ACHN (cell line): Measurements from ENCODE around the gene VCPKMT.
"Not testable (repeated sequence)": the region's sequence is repeated elsewhere in the genome, so short reads cannot be mapped to it uniquely, and the experiment has no call there.

ENCODE experiments used
- DNase-seq: peaks from one replicate; pipeline ENCODE4 v3.0.0-alpha.2; 2015
- in situ Hi-C: cut with HindIII; loops from 2 replicates; pipeline ENCODE4 v1.10.0; 2017; ENCODE audit warnings: low sequenced_read_pairs, low pct_ligation_motif_present, low pct_unique_long_range_greater_than_20kb

Gene VCPKMT

DNA sequence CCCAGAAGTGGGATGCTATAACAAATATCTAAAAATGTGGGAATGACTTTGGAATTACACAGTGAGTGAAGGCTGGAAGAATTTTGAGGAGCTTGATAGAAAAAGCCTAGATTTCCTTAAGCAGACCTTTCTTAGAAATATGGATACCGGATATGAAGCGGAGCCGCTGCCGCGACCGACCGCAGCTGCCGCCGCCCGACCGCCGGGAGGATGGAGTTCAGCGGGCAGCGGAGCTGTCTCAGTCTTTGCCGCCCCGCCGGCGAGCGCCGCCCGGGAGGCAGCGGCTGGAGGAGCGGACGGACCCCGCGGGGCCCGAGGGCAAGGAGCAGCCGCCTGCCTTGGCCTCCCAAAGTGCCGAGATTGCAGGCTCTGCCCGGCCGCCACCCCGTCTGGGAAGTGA, 42.7 kb downstream of the VCPKMT start:
- in situ Hi-C loops, DNase-seq: not testable (repeated sequence)

DNA sequence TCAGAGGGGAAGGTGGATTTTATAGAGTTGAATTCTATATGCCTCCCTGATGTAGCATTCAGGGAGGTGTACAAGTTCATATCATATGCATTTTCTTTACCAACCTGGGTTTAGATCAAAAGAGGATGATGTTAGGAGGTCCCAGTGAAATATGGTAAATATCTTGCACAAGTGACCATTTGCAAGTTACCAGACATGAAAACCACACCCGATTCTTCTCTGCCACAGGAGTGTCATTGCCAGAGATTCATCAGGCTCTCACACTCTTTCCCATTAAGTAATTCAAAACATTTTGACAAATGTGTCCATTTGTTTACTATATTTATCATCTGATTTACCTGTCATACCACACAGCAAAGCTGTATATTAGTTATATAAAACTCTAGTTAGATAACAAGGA, 44.0 kb downstream of the VCPKMT start:
- in situ Hi-C loops, result no loop called here
- no peak for DNase-seq

DNA sequence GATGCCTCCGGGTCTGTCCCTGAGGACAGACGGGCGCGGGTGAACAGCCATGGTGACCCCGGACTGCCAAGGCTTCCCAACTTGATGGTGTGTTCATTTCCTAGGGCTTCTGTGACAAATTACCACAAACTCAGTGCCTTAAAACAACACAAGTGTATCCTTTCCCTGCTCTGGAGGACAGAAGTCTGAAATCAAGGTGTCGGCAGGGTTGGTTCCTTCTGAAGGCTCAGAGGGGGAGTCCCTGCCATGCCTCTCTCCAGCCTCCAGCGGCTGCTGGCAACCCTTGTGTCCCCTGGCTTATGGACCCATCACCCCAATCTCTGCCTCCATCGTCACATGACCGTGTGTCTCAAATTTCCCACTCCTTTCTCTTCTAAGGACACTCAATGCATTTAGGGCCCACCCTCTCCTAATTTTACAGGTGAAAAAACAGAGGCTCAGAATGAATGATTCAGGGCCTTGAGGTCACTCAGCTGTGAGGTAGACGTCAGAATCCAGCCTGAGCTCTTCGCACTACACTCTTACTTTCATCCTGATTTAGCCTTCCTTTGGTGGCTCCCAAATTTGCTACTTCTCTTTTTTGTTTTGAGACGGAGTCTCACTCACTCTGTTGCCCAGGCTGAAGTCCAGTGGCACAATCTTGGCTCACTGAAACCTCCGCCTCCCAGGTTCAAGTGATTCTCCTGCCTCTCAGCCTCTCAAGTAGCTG, 45.4 kb downstream of the VCPKMT start:
- no peak for DNase-seq

DNA sequence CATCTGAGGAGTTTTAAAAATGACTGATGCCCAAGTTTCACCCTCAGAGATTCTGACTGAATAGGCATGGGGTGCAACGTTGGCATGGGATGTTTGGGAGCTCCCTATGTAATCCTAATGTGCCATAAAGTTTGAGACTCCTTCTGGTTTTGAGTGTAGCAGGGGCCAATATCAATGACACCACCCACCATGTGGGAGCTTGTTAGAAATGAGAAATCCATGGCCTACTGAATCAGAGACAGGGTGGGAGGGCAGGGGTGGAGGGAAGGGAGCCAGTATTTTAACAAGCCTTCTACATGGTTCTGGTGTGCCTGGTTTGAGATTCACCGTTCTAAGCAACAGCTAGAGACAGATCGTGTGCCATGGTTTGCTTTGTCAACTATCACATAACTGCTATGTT, 46.1 kb downstream of the VCPKMT start:
- DNase-seq, result no peak
- in situ Hi-C loops, result no loop called here

More for the DNA sequence above, 45.4 kb downstream of the VCPKMT start:
- in situ Hi-C loops, result no loop called here

DNA sequence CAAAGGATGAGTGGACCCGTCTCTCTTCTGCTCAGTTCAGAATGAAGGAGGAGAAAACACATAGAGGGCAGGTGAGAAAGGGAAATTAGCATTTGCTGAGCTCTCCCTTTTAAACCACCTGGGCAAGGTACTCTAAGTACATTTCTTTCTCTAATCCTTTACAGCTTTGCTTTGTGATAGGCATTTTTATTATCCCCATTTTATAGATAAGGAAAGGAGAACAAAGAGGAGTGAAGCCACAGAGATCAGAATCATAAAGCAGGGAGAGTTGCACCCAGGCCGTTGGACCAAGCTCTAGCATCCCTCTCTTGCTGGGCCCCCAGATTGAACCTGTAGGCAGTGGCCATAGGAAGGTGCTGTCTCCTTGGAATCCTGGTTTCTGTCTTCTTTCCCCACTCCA, 47.0 kb downstream of the VCPKMT start:
- in situ Hi-C loops, result no loop called here
- no peak for DNase-seq

DNA sequence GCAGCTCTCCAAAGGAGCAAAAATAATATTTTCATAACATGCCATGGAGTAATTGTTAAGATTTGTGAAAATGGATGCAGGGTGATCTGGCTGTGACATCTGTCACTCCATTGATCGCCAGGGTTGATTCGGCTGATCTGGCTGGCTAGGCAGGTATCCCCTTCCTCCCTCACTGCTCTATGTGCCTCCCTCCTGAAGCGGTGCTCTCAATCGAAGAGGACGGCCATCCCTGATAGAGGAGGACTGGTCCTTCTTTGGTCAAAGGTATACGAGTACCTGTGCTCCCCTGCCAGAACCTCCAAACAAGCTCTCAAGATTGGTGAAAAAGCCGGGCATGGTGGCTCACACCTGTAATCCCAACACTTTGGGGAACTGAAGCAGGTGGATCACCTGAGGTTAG, 47.9 kb downstream of the VCPKMT start:
- in situ Hi-C loops, result no loop called here
- DNase-seq, result no peak

DNA sequence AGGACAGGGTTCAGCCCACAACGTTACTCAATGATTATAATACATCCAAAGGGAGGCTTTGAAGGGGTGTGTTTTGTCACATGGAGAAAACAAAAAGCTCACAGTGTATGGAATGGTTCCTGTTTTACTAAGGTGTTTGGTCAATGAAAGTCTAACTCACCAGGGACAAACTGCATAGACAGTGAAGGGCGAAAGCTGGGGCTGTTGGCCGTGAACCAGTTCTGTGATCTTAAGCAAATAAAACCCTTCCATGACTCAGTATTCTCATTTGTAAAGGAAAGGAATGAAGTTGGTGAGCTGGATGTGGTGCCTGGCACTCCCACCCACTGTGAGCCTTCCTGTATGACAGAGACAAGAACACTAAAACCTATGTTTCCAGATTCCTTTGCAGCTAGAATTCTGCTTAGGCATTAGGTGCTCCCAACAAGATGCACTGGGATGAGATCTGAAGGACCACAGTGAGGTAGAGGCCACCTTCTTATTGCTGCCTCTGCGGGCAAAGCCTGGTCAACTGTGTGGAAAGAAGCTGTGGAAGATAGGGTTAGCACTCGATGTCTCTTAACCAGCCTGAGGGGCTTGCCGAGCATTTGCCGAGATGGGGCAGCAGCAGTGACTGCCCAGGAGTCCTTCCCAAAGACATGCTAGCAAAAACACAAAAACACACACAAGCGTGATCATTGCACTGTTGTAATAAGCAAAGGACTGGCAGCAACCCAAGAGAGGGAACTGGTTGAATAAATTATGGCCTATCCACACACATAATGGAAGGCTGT, 48.5 kb downstream of the VCPKMT start:
- peak; percentile 16 for DNase-seq

DNA sequence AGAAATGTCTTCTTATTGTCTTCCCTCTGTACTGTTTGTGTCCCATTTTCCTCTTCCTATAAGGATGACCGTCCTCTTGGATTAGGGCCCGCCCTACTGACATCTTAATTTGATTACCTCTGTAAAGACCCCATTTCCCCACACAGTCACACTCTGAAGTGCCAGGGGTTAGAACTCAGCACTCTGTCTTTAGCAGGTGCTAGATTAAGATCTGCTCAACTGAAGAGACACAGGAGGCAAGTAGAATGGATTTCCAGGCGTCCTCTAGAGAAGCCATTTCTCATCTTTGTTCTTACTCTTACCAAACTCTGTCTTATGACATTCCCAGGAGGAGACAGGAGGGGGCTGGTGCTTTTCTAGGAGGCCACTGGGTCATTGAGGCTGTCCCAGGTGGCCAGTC, 50.8 kb downstream of the VCPKMT start:
- in situ Hi-C loops, result no loop called here
- DNase-seq, result no peak

More for the DNA sequence above, 48.5 kb downstream of the VCPKMT start:
- in situ Hi-C loops, result no loop called here

DNA sequence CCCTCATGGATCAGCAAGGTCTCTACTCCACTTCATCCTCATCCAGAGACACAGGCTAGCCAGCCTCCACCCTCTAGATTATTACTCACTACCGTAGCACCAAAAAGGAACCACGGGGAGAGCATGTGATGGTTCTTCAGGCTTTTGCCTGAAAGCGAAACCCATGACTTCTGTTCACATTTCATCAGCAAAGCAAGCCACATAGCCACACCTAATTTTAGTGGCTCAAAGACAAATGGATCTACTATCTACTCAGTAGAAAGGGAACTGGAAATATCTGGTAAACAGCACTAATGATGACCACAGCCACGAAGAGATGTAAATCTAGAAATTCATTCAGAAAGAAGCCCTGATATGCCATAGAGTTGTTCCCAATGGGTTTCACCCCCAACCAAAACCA, 51.4 kb downstream of the VCPKMT start:
- in situ Hi-C loops, result no loop called here
- DNase-seq, result no peak

DNA sequence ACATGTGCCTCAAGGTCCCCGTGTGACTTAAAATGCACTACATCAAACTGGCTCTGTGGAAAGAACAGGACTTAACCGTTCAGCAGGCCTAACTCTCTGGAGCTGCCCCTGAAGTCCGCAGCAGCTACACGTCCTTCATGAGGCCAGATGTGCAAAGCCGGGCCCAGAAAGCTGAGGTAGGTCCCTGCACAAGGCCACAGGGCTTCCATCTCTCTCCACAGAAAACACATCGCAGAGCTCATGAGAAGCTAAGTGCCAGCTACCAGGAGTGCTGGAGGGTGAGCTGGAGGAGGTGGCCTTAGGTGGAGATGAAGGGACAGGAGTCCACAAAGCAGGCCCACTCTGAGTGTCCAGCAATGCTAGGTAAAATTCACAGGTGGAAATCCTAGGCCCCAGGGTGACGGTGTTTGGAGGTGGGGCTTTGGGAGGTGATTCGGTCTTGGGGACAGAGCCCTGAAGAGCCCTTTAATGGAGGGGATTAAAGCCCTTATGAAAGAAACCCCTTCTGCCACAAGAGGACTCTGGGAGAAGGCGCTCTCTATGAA, 52.4 kb downstream of the VCPKMT start:
- DNase-seq, result no peak
- in situ Hi-C loops, result no loop called here

DNA sequence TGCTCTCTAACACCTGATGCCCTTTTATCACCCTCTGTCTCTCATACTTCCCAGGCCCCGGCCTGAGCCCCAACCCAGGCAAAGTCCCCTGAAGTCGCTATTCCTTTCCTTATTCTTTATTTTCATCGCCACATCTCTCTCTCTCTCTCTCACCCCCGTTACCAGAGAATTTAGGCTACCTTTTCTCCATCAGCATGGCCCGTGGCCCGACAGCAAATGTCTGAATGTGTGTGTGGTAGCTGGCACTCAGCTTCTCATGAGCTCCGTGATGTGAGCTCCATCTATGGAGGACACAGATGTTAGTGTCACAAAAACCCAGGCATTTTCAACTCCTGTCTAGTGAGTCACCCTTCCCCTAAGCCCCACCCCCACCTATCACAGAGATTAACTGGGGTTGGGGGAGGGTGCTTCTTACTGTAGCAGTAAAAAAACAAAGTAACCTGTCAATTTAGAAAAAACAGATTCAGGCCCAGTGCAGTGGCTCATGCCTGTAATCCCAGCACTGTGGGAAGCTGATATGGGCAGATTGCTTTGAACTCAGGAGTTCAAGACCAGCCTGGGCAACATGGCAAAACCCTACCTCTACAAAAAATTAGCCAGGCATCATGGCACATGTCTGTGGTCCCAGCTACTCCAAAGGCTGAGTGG, 53.8 kb downstream of the VCPKMT start:
- peak; percentile 34 for DNase-seq
- in situ Hi-C loops, result no loop called here

DNA sequence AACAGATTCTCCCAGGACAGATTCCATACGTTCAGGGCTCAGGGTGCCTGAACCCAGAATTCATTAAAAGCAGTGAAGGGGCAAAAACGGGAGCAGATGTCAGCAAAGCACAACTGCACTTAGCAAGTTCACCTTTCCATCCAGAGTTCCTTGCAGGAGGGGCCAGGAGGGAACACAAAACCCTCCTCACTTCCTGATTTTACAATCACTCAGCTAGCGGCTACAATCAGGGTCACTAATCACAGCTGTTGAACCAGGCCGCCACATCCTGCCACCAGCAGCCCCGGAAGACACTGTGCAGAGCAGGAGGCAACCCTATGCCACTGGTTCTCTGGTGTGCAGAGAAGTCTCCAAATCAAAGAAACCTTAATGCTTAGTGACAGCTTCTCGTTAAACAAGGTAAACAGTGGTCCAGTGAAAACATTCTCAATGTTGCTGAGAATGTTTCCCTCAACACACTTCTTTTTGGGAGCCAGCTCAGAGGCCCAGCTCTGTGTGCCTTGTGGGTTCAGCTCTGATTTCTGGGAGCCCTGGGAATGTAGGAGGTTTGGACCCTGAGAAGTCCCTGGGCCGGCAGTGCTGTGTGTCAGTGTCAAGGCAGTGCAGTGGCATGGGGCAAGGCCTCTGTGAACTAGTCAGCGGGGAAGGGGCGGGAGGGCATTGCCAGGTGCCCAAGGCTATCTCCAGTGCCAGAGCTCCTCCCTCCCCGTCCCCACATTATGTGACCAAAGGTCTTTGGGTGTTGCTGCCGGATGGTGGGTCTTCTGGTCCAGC, 54.5 kb downstream of the VCPKMT start:
- in situ Hi-C loops, result no loop called here
- peak; percentile 44 for DNase-seq

DNA sequence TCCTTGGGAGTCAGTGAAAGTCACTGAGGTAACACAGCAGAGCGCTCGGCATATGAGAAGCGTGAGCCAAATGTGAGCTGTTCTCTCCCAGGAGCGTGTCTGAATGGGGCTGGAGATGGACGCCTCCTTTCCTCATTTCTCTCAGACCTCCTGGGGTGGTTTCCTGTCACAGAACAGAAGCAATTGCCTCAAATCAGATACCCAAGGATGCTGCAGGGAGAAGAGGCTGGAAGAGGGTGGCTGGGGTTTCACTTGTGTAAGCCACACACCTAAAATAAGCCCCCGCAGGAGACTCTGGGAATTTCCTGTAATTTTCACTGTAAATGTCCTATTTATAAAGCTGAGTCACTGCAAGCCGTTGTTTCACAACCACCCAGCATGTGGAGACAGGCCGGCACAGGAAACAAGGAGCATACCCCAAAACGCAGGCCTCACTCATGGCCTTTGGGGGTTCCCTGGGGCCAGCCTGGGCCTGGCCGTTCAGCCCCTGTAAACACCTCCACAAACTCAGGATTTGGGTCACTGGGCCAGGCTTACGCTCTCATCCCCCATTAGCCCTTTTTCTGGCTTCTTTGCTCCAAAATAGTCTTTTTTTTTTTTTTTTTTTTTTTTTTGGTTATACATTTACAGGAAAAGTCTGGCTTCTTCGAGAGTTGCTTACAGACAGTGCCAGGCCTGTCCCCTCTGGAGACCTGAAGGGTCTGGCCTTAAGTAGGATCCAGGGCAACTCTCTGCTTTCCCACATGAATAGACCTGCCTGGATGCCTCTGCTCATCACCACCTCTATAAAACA, 55.3 kb downstream of the VCPKMT start:
- peak; percentile 76 for DNase-seq
- in situ Hi-C loops, result no loop called here

DNA sequence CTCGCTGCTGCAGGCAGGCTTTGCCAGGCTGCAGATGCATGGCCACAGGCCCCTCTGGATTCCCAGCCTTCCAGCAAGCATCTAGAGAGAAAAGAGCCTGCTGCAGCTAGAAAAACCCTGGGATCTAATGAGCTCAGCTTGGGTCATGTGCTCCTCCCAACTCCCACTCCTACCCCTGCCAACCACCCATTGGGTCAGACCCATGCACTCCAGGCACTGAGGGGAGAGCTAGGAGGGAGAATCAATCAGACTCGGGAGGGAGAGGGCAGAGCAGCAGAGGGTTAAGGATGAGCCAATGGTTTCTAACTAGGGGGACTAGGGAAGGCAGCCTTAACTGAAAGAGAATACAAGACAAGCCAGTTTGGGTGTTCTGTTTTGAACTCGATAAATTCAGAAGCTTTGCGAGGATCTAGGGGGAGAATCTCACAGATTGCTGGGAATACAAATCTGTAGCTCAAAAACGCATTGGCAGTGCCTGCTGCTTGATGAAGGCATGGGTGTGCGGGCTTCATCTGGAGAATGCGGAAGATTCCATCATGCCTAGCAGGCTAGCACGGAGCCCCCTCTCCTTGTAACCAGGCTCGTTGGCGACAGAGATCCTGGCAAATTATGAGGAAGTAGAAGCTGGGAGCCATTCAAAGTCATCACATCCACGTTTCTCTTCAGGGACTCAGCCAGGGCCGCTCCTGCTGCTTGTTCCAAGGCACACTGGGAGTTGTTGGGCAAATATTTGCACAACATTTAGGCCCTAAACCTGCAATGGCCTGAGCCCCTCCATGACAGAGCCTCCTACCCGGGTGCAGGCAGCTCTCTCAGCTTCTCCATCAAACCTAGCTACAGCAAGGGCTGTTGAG, 56.4 kb downstream of the VCPKMT start:
- in situ Hi-C loops, result no loop called here

More for the DNA sequence above, 56.4 kb downstream of the VCPKMT start:
- no peak for DNase-seq
